Stimulated activated CD4-positive, alpha-beta T cell treated with anti-CD3 and anti-CD28 coated beads, Interleukin-1b, Interleukin-23, amount 100 ng/mL, for 4 hours (primary cell): ENCODE measurements around the gene UGT3A1.
"Not testable (repeated sequence)": the region's sequence is repeated elsewhere in the genome, so short reads cannot be mapped to it uniquely, and the experiment has no call there.

Experiments
- DNase-seq, 2 donors: peaks; one replicate each; pipeline ENCODE4 v3.0.0-alpha.2; 2020; ENCODE audit warnings: low read depth in 2 of 2

The UGT3A1 gene

DNA sequence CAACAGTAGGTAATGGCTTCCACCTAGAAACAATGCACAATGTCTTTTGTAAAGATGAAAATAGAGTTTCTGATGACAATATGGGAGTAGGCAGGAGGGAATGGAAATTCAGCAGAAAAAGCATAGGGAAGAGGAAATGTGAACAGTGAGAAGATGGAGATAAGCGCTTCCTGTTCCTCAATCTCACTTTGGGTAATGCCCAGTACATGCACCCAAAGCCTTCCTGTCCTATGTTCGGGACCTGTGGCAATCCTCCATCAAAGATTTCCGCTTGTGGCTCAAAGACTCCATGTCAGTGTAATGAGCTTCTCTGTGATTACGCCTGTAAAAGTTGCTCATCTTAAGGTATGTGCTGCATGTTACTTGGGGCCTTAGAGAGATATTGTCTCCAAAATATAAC is 2.7 kb downstream of the UGT3A1 start:
- no peak for DNase-seq

DNA sequence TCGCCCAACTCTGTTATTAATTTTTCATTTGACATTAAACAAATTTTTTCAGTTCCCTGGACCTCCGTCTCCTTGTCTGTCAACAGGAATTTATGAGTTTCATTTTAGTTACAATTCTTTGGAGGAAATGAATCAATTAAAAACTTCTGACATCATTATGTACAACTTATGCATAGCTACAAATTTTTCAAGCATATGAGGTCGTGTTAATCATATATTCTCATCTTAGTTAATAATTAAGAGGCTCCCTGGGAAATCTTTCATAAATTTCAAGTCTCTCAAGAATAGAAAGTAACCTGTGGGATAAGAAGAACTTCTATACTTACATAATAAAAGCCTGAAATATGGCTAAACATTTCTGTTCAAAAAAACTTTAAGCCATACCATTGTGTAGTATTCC is 3.4 kb downstream of the UGT3A1 start:
- DNase-seq = no peak

- no peak for DNase-seq
Observed at GRCh38 chr5:35979715-35980114, 11.5 kb downstream of the UGT3A1 start.

GRCh38 chr5:35976859-35977258 is 14.3 kb downstream of the UGT3A1 start:
- DNase-seq = not testable (repeated sequence)

DNA sequence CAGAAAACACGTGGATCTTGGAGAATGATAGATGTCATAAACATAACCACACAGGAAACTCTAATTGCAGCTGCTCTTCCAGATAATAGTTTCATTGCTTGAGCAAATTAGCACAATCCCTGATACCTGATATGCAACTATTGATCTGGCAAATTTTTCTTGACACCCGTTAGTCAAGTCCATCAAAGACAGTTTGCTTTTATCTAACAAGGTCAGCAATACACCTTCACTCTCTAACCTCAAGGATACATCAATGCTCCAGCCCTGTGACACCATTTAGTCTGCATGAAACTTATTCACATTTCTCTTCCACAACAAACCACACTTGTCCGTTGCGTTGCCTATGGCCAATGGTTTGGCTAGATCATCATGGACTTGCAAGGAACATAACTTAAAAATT is 16.6 kb downstream of the UGT3A1 start:
- DNase-seq = no peak

- no peak for DNase-seq
Observed at GRCh38 chr5:35971878-35972210, 19.3 kb downstream of the UGT3A1 start.

- no peak for DNase-seq
Observed at GRCh38 chr5:35971186-35971877, 19.9 kb downstream of the UGT3A1 start.

DNA sequence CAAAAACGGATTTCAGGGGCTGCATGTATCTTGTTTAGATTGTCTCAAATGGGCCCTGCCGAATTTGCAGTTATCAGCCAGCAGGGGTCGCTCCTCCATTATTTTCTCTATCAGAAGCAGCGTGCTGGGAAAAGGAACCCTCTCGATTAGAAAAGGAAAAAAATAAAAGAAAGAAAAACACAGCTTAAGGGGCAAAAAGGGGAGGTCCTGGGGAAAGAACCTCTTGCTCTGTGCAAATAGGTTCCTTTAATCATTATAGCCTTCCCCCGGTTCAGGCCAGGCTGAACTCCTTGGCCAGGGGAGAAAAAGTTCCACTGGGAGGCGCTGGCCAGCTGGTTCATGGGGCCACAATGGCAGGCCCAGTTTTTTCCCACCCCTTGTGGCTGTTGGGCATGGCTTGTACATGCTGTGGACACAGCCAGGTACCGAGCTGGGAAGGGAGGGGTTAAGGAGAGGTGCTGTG is 27.8 kb downstream of the UGT3A1 start:
- no peak for DNase-seq

DNA sequence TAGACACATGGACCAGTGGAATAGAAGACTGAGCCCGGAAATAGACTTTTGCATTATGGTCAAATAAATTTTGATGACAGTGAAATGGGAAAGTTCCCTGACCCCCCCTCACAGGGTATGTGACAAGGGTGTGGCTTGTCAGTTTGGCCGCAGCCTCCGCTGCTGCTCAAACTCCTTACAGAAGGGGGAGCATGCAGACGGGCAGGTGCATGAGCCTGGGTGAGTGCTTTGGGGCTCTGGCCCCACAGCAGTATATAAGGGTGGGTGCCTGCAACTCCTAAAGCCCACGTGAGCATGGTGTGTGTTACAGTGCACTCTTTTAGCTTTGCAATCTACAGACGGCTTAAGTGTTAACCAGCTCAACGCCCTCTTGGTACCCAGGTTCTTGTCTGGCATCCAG is 30.9 kb downstream of the UGT3A1 start:
- no peak for DNase-seq

GRCh38 chr5:35956429-35956828 is 34.8 kb downstream of the UGT3A1 start:
- no peak for DNase-seq

- DNase-seq = no peak
Observed at GRCh38 chr5:35954175-35954574, 37.0 kb downstream of the UGT3A1 start.

- DNase-seq = no peak
Observed at GRCh38 chr5:35947085-35947484, 44.1 kb downstream of the UGT3A1 start.

- no peak for DNase-seq
Observed at GRCh38 chr5:35939639-35940038, 51.6 kb downstream of the UGT3A1 start.

- no peak for DNase-seq
Observed at GRCh38 chr5:35938568-35939227, 52.5 kb downstream of the UGT3A1 start, which contains the start of gene CAPSL. CAPSL (minus strand) TSS chr5:35938622; CDS start chr5:35921120, 17,502 bp downstream.

GRCh38 chr5:35926389-35927051 is 64.7 kb downstream of the UGT3A1 start:
- DNase-seq = peak in 1 of 2 donors; percentile 71

DNA sequence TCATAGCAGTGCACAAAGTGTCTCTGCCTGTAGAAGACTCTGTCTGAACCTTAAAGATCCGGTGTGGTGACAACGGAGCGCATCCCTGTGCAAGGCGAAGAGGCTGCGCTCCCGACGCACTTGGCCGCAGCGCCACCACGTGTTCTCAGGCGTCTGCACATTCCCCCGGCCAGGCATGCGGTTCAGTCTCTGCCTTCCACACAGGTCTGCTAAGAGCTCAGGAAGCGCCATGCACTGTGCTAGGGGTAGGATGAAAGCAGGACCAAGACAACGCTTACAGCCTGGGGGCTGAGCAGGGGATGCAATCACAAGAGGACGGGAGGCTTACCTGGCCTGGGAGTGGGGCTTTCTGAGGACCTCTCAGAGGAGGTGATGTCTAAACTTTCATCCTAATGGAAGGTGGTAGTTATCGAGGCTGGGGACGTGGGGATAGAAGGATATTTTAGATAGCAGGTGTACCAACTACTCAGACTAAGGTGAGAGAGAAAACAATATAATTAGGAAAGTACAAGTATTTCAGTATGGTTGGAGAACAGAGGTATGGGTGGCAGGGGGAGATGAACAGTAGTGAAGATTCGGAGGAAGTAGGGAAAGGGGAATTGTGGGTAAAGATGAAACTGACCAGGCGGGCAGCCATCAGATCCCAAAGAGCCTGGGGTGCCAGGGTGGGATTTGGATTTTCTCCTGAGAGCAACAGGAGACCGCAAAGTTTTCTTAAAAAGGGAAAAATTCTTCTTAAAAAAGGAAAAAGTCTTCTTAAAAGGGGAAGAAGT is 66.1 kb downstream of the UGT3A1 start:
- DNase-seq = peak; percentile 78 to 81

DNA sequence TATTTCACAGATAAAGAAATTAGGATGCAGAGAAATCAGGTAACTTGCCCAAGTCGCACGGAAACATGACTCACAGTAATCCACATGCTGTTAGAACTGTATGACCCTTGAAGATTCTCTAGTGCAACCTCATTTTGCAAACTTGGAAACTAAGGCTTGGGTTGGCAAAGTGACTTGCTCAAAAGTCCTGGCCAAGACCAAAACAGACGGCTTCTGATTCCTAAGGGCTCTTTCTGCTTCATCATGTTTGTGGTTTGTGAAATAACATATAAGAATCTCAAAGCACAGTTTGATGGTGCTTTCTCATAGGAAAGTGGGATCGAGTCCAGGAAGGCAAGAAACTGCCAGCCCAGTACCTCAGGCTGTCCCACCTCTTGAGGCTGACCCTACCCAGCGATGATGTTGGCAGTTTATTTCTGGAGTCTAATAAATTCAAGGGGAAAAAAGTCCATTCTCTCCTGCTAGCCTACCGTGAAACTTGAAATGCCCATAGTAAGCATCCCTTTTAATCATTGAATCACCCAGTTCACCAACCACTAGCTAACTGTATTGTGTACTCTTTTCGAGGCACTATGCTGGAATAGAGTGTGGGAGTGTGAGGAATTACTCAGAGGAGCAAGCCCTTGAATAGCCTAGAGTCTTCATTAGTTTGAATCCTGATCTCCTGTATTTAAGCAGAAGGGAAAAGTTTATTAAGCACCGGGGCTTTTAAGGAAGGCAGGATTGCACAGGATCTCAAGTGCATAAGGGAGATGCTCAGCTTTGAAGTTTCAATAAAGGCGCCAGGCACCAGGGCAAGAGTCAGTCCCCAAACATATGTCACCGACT is 66.9 kb downstream of the UGT3A1 start:
- no peak for DNase-seq

DNA sequence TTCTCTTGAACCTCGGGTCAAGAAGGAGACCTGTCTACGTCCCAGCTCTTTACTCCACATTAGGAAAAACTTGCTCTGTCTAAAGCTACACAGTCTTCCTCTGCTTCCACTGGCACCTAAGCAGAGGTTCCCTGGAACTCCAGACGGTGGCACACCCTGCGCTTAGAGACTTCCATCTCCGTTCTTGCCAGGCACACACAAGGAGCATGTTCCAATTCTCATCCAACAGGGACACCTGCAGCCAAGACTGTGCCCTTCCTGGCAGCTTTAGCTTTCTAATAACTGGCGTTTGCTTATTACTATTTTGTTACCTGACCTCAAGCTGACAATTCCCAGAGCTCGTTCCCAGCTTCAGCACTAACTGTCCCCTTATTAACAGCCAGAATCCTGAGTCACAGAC is 68.7 kb downstream of the UGT3A1 start:
- no peak for DNase-seq

DNA sequence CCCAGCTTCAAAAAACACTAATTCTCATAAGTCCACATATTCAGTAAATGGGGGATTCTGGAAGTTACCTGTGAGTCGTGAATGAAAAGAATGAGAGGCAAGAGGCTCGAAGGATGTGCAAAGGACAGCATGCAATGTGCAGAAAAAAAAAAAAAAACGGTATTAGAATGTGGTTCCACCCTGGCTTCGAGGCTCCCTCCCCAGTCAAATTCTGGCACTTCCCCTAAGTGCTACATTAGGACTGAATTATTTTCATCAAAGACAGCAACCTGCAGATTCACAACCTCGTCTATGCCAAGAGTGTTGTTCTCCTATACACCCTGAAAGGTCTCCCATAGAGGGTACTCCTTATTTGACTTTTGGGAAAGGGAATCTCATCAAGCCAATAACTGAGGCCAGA is 69.3 kb downstream of the UGT3A1 start:
- DNase-seq = no peak

- DNase-seq = no peak
Observed at GRCh38 chr5:35920890-35921289, 70.3 kb downstream of the UGT3A1 start.

DNA sequence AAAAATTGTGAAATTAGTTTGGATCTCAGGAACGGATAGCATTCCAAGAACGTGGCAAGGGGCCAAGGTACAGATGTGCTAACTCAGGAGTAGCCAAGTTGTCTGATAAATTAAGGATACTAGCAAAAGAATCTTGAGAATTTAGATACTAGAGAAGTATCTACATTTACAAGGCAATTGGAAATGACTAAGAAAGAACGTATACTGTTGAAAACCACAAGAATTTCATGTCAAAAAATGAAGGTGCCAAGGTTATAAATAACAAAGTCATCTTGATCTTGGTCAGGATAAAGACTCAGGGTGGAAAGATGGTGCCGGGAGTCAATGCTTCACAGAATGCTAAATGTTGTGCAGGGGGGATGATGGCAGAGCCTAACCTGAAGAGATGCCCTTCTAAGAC is 72.0 kb downstream of the UGT3A1 start:
- no peak for DNase-seq
